GM15510 (cell line): ENCODE measurements around the gene FSIP1.

Experiments
- POLR2A ChIP-seq: IDR thresholded peaks from 3 replicates; pipeline ENCODE4 v1.6.1; 2011; ENCODE audit warnings: borderline replicate concordance; ENCODE audit not compliant: insufficient read length; ENCODE audit errors: extremely low read depth

The FSIP1 gene

DNA sequence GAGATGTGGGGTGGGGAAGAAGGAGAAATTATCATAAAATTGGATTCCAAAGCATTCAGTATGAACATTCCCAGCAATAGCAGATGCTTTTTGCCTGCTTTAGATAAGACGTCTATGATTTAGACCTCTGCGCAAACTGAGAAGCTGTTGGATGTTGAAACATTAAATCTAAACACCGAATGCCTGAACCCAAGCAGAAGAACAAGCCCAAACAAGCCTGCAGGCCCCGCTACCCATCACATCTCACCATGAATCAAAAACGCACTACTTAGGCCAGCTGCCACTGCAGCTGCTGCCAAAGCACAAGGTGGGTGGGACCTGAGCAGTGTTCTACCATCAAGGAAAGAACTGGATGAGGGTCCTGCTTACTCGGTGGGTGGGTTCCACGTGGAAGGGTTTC lies 226.2 kb downstream of the FSIP1 start:
- TF ChIP-seq POLR2A = no peak

DNA sequence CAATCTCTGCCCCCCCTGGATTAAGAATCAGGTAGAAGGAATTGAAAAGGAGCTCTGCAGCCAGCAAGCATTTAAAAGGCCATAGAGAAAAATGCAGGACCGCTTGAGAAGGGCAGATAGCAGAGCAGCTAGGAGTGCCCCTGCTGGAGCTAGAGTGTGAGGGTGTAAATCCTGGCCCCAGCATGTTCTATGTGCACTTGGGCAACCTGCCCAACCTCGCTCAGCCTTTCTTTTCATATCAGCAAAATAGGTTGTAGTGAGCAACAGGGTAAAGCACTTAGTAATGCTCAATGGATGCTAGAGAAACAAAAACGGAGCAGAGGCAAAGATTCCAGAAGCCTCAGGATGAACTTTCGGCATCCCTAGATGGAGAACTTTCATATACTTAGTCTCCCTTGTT lies 226.8 kb downstream of the FSIP1 start:
- TF ChIP-seq POLR2A = no peak

DNA sequence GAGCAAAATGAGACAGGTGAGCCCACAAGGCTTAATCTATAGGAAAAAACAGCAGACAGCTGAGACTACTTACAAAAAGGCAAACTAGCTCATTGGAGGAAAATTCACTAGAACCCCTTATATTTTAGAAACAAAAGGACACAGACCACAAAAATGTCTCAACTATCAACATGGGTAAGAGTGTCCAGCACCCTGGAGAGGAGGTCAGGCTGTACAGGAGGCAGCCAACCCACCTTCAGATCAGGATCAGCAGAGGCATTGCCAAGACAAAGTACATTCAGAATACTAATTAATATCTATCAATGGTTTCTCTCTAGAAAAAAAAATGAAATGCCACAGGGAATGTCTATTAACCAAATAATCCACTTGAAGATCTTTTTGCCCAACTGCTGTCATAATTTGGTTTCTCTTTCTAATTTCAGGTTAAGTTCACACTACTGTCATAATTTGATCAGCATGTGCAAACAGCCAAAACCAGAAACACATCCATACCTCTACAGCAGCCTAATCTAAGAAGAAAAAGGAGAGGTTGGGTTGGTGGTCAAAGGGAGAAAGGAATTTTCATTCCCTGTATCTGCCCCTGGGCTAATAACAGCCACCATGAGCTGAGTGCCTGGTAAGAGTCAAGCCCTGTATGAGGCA lies 227.8 kb downstream of the FSIP1 start:
- no peak for TF ChIP-seq POLR2A

DNA sequence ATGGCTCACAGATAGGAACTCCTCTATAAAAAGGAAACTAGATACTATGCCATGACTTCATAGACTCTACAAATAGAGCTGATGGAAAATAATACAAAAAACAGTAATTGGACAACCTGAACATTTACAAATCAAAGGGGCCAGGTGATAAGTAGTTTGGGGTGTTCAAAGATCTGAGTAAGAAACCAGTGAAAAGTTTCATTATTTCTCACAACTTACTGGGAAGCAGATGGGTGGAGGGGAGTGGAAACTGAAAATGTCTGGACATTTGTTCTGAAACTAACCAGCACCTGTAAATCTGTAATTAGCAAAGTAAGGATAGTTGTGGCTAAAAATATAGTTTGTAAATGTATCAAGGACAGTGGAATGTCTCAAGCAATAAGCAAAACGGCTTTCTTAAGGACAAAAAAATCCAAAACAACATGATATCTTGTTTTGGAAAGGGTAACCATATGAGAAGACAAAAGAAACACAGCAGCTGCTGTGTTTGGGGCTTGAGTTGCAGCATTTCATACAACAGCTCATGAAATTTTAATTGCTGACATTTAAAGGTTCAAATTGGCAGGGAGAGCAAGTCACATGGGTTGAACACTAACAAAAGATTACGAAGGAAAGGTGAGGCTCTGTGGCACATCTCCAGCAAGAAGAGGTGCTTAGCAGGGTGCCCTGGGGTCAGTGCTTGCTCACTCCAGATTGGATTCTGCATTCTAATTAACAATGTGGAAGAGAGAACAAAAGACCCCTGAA lies 228.5 kb downstream of the FSIP1 start:
- no peak for TF ChIP-seq POLR2A

DNA sequence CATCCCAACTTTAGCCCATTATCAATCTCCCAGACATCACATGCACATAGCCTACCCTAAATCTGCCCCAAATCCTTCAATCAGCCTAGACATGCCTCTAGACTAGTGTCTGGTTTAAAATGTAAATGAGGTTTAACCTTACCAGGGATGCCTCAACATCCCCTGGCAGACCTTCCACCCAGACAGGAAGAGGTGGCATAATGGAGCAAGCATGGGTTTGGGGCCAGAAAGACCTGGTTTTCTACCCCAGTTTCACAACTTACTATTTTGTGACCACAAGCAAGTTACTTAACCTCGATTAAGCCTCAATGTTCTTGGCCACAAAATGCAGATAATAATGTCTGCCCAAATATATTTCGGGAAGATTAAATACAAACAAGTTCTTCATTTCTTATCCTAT lies 230.1 kb downstream of the FSIP1 start:
- no peak for TF ChIP-seq POLR2A

DNA sequence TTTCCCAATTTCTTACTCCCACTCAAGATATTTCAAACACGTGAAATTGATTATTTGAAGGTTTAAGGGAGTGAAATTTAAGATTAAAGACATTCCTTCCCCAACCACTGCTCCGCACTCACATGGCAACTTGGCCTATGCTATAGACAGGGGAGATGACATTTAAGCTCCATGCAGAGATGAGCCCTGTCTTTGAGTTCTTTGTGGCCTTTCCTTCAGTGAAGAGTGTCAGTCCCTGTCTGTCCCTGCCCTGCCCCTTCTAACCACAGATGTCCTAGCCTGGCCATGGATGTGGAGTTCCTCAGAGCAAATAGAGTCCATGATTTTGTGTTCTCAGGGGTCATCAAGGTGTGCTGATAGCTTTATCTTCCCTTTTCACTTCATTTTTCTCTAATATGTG lies 231.2 kb downstream of the FSIP1 start:
- no peak for TF ChIP-seq POLR2A
